ENCODE measurements around the gene AKR1C1. TPM values are rescaled to one million over a fixed set of nuclear protein-coding genes. Genes with fewer than 3 reads are reported as not detected.
A peak's percentile ranks its signal among the peaks of the same experiment; 100 is the strongest.
"Not testable (repeated sequence)": the region's sequence is repeated elsewhere in the genome, so short reads cannot be mapped to it uniquely, and the experiment has no call there.

Gene AKR1C1
- total RNA-seq, 2 donors from 2014 or later, result 91.5 to 160 TPM

DNA sequence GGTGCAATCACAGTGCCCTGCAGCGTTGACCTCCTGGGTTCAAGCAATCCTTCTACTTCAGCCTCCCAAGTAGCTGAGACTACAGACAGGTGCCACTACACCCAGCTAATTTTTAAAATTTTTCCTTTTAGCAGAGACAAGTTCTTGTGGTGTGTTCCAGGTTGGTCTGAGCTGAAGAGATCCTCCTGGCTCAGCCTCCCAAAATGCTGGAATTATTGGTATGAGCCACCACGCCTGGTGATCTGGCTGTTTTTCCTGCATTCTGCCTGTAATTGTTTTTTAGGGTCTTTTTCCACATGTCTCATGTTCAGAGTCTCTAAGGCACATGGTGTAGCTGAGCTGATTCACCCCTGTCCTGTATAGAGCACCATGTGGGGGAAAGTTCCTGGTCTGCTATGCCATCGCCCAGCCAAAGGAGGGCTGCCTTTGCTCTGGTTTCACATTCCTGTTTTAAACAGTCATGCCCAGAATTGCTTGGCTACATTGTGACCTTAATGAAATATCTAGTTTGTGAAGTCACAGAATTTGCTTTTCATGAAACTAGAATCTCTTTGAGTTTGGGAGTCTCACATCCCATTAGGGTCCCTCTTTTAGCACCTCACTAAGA, 55.6 kb downstream of the AKR1C1 start:
- not testable (repeated sequence) for H3K9me3 ChIP-seq; H3K27me3 ChIP-seq (replicated peaks; ENCODE audit: insufficient read depth); DNase-seq (ENCODE audit: low spot score); H3K36me3 ChIP-seq; H3K4me3 ChIP-seq
- Histone ChIP-seq H3K4me1 (ENCODE audit: control insufficient read depth in 1 of 2, low read depth in 2 of 2) (peaks cover 24 to 56% of the 10 kb centered on the region in 2 donors), H3K27ac (peak overlapping the region; percentile 82 to 87)
- ATAC-seq (ENCODE audit: insufficient number of reproducible peaks, low FRiP score, low read depth), result peak; percentile 65
- TF ChIP-seq, protein P1, sequence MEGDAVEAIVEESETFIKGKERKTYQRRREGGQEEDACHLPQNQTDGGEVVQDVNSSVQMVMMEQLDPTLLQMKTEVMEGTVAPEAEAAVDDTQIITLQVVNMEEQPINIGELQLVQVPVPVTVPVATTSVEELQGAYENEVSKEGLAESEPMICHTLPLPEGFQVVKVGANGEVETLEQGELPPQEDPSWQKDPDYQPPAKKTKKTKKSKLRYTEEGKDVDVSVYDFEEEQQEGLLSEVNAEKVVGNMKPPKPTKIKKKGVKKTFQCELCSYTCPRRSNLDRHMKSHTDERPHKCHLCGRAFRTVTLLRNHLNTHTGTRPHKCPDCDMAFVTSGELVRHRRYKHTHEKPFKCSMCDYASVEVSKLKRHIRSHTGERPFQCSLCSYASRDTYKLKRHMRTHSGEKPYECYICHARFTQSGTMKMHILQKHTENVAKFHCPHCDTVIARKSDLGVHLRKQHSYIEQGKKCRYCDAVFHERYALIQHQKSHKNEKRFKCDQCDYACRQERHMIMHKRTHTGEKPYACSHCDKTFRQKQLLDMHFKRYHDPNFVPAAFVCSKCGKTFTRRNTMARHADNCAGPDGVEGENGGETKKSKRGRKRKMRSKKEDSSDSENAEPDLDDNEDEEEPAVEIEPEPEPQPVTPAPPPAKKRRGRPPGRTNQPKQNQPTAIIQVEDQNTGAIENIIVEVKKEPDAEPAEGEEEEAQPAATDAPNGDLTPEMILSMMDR (IDR thresholded peaks at IDR 0.05), result peak; percentile 25

- Histone ChIP-seq H3K27ac (peak overlapping the region; percentile 82 to 87), H3K4me1 (ENCODE audit: control insufficient read depth in 1 of 2, low read depth in 2 of 2) (peaks cover 24 to 59% of the 10 kb centered on the region in 2 donors)
- H3K9me3 ChIP-seq; H3K4me3 ChIP-seq; ATAC-seq (ENCODE audit: insufficient number of reproducible peaks, low FRiP score, low read depth); H3K27me3 ChIP-seq (replicated peaks; ENCODE audit: insufficient read depth); DNase-seq (ENCODE audit: low spot score); H3K36me3 ChIP-seq: not testable (repeated sequence)
Measured at GRCh38 chr10:5019770-5020612, 56.8 kb downstream of the AKR1C1 start.

- H3K27ac ChIP-seq; H3K27me3 ChIP-seq (replicated peaks; ENCODE audit: insufficient read depth); ATAC-seq (ENCODE audit: insufficient number of reproducible peaks, low FRiP score, low read depth); H3K36me3 ChIP-seq; H3K9me3 ChIP-seq; DNase-seq (ENCODE audit: low spot score); H3K4me3 ChIP-seq: not testable (repeated sequence)
- H3K4me1 ChIP-seq (ENCODE audit: control insufficient read depth in 1 of 2, low read depth in 2 of 2), result peaks cover 24 to 53% of the 10 kb centered on the region in 2 donors
Measured at GRCh38 chr10:5021624-5022290, 58.5 kb downstream of the AKR1C1 start.

GRCh38 chr10:5023177-5023805, 60.1 kb downstream of the AKR1C1 start:
- Histone ChIP-seq H3K27me3 (replicated peaks; ENCODE audit: insufficient read depth) (no peaks in the 10 kb centered on the region), H3K36me3 (no peaks in the 10 kb centered on the region), H3K4me1 (ENCODE audit: control insufficient read depth in 1 of 2, low read depth in 2 of 2) (peaks cover 18 to 38% of the 10 kb centered on the region in 2 donors), H3K9me3 (no peaks in the 10 kb centered on the region), H3K27ac (no peak overlapping the region), H3K4me3 (no peak overlapping the region)
- DNase-seq (ENCODE audit: low spot score), result no peak
- no peak for ATAC-seq (ENCODE audit: insufficient number of reproducible peaks, low FRiP score, low read depth)
- TF ChIP-seq, protein P1 (IDR thresholded peaks at IDR 0.05), result no peak

- not testable (repeated sequence) for ATAC-seq (ENCODE audit: insufficient number of reproducible peaks, low FRiP score, low read depth); H3K36me3 ChIP-seq; H3K27me3 ChIP-seq (replicated peaks; ENCODE audit: insufficient read depth); H3K9me3 ChIP-seq; DNase-seq (ENCODE audit: low spot score); H3K4me3 ChIP-seq
- H3K27ac ChIP-seq, result peak overlapping the region in 1 of 2 donors; percentile 28
- peaks cover 2 to 17% of the 10 kb centered on the region in 2 donors for H3K4me1 ChIP-seq (ENCODE audit: control insufficient read depth in 1 of 2, low read depth in 2 of 2)
Measured at GRCh38 chr10:5025461-5025881, 62.3 kb downstream of the AKR1C1 start.

GRCh38 chr10:5030989-5031388, 67.8 kb downstream of the AKR1C1 start:
- ATAC-seq (ENCODE audit: insufficient number of reproducible peaks, low FRiP score, low read depth), result no peak

DNA sequence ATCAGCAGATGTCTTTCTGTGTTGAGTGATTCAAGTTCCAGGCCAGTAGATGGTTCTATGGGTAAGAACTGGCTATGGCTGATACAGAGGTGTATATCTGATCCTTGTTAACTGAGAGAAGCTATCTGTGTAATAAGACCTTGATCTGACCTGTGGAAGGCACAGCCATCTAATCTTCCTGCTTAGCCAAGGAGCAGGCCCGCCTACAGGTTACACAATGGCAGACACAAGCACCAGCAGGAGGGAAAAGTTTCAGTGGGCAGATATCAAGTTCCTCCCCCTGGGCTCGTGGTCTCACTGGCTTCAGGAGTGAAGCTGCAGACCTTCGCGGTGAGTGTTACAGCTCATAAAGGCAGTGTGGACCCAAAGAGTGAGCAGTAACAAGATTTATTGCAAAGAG, 68.4 kb downstream of the AKR1C1 start:
- not testable (repeated sequence) for H3K4me1 ChIP-seq (ENCODE audit: control insufficient read depth in 1 of 2, low read depth in 2 of 2); H3K27ac ChIP-seq; H3K36me3 ChIP-seq; ATAC-seq (ENCODE audit: insufficient number of reproducible peaks, low FRiP score, low read depth); DNase-seq (ENCODE audit: low spot score); H3K4me3 ChIP-seq; H3K27me3 ChIP-seq (replicated peaks; ENCODE audit: insufficient read depth)
- H3K9me3 ChIP-seq, result peaks cover 29% of the 10 kb centered on the region

More at GRCh38 chr10:5030989-5031388, 67.8 kb downstream of the AKR1C1 start:
- Histone ChIP-seq H3K9me3 (peaks cover 29% of the 10 kb centered on the region), H3K27ac (no peak overlapping the region), H3K27me3 (replicated peaks; ENCODE audit: insufficient read depth) (no peaks in the 10 kb centered on the region), H3K36me3 (no peaks in the 10 kb centered on the region), H3K4me3 (no peak overlapping the region), H3K4me1 (ENCODE audit: control insufficient read depth in 1 of 2, low read depth in 2 of 2) (peaks cover 0 to 5% of the 10 kb centered on the region in 2 donors)
- no peak for DNase-seq (ENCODE audit: low spot score)
- TF ChIP-seq, protein P1 (IDR thresholded peaks at IDR 0.05), result no peak

DNA sequence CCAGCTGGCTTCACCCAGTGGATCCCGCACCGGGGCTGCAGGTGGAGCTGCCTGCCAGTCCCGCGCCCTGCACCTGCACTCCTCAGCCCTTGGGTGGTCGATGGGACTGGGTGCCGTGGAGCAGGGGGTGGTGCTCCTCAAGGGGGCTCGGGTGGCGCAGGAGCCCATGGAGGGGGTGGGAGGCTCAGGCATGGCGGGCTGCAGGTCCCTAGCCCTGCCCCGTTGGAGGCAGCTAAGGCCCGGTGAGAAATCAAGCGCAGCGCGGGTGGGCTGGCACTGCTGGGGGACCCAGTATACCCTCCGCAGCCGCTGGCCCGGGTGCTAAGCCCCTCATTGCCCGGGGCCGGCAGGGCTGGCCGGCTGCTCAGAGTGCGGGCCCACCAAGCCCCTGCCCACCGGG, 69.2 kb downstream of the AKR1C1 start:
- DNase-seq (ENCODE audit: low spot score); H3K36me3 ChIP-seq; H3K4me1 ChIP-seq (ENCODE audit: control insufficient read depth in 1 of 2, low read depth in 2 of 2); H3K4me3 ChIP-seq; H3K27me3 ChIP-seq (replicated peaks; ENCODE audit: insufficient read depth); ATAC-seq (ENCODE audit: insufficient number of reproducible peaks, low FRiP score, low read depth); H3K27ac ChIP-seq: not testable (repeated sequence)
- peaks cover 29% of the 10 kb centered on the region for H3K9me3 ChIP-seq

Measured in thoracic aorta (tissue), 2 donors.